Stimulated activated naive CD4-positive, alpha-beta T cell treated with Interleukin-2 at 50 U/mL for 16 hours (primary cell): ENCODE measurements around the gene GRAMD4.

Experiments
- DNase-seq: peaks from one replicate; lab custom pipeline; 2025; lab: John Stamatoyannopoulos, UW

Gene GRAMD4

GRCh38 chr22:46596819-46597218 lies 23.4 kb upstream of the GRAMD4 start:
- no peak for DNase-seq

DNA sequence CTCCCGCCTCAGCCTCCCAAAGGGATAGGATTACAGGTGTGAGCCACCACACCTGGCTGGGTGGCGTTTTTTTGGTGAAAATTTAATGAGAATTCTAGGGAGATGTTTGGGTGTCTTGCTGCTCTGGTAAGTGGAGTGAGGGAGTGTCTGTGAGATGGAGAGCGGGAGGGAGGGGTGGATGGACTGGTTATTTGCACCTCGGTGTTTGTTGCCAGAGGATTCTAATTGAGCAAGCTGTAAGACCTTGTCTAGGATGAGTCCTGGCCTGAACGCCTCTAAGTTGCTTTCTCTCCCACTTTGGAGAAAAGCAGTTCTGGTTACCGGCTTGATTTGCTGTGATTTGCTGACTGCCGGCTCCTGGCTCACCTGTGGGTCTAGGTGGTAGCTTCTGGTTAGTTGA lies 22.0 kb upstream of the GRAMD4 start:
- DNase-seq: no peak

DNA sequence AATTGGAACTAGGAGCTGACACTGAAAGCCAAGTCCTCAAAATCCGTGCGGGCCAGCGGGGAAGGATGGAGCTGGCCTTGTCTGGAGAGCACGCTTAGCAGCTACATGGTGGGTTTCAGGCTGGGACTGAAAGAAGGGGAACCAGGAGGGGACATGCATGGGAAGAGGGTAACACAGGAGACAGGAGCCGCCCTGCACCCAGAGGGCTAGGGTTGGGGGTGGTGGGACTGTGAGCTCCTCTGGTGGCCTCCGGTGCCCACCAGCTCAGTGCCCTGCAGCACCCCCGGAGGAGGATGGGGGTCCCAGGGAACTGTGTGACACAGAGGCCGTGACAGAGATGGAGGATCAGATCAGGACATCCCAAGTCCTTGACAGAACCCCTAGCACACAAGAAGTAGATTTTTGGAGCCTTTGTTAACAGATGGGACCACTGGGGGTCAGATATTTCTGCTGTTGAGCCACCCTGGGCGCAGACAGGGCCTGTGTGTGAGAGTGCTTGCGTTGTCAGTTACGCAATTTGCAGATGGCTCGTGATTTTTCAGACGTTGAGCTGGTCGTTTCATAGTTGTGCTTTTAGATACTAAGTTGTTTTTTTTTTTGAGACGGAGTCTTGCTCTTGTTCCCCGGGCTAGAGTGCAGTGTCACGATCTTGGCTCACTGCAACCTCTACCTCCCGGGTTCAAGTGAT lies 21.3 kb upstream of the GRAMD4 start:
- DNase-seq: no peak

- no peak for DNase-seq
Measured at GRCh38 chr22:46600273-46600796, 19.9 kb upstream of the GRAMD4 start.

- no peak for DNase-seq
Measured at GRCh38 chr22:46602025-46602424, 18.2 kb upstream of the GRAMD4 start.

- DNase-seq: peak; percentile 52
Measured at GRCh38 chr22:46604306-46604690, 15.9 kb upstream of the GRAMD4 start.

- no peak for DNase-seq
Measured at GRCh38 chr22:46605117-46605516, 15.1 kb upstream of the GRAMD4 start.

DNA sequence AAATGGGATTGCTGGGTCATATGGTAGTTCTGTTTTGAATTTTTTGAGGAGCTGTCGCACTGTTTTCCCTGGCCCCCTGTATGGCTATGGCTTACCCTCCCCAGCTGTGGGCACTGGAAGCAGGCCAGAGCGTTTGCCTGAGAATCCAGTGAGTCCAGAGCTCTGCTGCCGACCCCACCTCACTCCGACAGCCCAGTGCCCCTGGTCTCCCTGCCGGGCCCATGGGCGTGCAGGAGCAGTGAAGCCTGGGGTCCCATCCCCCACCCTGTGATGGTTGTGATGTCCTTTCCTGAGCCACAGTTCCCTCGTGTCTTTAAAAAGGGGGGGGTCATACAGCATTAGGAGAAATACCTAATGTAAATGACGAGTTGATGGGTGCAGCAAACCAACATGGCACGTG lies 13.3 kb upstream of the GRAMD4 start:
- no peak for DNase-seq

DNA sequence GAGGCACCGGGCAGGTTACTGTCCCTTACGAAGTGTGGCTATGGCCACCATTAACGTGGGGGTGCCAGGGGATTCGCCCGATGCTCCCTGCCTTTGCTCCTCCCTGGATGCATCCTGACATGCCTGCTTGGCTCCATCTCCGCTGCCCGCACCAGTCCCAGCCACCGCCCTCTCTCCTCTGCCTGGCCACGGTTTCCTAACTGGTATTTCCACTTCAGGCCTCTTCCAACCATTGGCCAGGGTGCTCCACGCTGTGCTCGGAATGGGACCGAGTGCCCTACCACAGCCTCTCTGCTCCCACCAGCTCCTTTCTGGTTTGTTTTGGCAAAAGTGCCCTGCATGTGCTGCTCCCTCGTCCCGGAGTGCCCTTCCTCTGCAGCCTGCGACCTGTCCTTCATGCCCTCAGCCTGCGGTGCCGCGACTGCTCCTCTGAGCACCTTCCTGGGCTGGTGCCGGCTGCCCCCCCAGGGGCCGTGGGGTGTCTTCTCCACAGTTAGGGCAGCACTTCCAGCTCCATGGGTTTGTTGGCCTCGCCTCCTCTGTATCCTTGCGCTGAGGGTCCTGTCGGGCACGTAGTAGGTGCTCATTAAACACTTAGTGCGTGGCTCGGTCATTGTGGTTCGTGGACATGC lies 12.6 kb upstream of the GRAMD4 start:
- no peak for DNase-seq

DNA sequence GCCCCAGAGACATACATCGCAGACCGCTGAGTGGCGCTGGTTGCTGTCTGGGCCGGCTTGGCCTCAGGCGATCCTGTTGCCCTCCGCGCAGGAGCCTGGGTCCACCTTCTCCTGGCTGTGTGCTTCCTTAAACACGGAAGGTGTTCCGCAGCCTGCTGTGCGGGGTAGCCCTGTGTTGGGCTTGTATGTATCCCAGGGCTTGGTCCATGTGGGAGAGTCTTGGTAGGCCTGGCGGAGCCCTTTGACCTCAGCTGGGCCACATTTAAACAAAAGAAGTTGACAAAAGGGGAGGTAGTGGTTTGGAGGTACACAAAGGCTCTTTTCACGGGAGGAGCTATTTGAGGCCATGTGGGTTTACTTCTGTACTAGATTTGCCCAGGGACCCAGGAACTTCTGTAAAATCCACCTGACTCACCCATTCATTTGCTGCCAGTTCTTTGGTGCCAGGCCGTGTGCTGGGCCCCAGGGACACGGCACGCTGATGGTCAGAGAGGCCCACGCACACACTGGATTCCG lies 11.0 kb upstream of the GRAMD4 start:
- no peak for DNase-seq

DNA sequence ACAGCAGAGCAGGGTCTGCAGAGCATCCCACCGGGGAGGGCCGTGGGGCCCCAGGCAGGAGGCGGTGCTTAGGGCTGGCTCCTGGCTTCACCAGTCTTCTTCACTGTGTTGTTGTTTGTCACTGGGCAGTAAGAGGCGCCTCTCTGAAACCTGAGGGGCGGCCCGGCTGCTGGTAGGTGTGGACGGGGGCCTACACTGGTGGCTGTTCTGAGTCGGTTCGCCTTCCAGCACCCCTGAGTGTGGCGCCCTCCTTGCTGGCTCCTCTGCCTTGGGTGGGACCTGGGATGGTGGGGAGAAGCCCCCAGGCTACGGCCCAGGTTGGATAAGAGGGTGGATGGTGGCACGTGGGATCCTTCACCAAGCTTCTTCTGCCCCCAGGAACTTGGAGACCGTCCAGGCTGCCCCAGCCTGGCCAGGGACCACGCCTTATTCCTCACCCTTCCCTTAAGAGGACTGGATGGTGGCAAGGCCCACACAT lies 10.4 kb upstream of the GRAMD4 start:
- no peak for DNase-seq

- DNase-seq: no peak
Measured at GRCh38 chr22:46610356-46610755, 9.8 kb upstream of the GRAMD4 start.

- no peak for DNase-seq
Measured at GRCh38 chr22:46611189-46611588, 9.0 kb upstream of the GRAMD4 start.

GRCh38 chr22:46612341-46612903 lies 7.8 kb upstream of the GRAMD4 start:
- DNase-seq: no peak

DNA sequence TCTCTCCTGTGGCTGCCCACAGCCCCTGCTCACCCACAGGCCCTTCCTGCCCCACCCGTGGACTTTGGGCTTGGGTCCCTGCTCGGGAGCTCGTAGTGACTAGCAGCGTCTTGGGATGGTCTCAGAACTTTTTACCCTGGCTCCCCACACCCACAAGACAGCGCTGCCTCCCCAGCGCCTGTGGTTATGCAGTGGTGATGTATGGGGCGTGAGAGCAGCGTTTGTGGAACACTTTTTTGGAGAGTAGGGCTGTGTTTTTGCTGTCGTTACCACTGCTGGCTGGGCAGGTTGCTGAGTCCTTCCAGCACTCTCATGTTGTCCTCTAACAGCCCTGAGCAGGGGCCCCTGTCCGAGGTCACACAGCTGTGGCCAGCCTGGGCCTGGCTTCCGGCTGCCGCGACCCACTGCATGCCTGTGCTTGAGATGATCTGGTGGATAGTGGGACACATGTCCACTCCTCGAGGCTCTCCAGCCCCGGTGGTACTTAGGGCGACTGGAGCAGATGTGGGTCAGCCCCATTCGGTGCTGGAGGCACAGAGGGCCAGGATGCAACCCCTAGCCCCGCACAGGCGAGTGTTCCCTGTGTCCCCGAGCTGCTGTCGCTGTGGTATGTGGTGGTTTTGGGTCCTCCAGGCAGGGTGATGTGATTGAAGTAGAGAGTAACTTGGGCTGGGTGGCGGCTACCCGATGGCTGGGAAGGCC lies 7.1 kb upstream of the GRAMD4 start:
- peak; percentile 32 for DNase-seq

DNA sequence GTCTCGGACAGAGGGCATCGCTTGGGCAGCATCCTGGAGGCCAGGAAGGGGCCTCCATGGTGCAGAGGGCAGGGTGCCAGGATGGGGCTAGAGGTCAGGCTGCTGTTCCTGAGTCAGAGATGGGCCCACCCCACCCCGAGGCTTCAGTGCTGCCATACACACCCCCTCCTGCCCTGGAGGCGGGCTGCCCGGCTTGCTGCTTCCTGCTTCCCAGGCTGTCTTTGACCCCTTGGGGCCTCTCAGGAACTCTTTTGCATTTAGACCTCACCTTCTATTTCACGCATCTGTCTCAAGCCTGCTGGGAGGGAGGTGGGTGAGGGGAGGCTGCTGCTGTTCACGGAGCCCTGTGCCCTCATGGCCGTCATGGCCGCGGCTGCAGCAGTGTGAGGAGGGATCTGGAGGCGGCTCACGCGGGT lies 6.6 kb upstream of the GRAMD4 start:
- DNase-seq: peak; percentile 32

- DNase-seq: peak; percentile 57
Measured at GRCh38 chr22:46614025-46614931, 5.9 kb upstream of the GRAMD4 start.

DNA sequence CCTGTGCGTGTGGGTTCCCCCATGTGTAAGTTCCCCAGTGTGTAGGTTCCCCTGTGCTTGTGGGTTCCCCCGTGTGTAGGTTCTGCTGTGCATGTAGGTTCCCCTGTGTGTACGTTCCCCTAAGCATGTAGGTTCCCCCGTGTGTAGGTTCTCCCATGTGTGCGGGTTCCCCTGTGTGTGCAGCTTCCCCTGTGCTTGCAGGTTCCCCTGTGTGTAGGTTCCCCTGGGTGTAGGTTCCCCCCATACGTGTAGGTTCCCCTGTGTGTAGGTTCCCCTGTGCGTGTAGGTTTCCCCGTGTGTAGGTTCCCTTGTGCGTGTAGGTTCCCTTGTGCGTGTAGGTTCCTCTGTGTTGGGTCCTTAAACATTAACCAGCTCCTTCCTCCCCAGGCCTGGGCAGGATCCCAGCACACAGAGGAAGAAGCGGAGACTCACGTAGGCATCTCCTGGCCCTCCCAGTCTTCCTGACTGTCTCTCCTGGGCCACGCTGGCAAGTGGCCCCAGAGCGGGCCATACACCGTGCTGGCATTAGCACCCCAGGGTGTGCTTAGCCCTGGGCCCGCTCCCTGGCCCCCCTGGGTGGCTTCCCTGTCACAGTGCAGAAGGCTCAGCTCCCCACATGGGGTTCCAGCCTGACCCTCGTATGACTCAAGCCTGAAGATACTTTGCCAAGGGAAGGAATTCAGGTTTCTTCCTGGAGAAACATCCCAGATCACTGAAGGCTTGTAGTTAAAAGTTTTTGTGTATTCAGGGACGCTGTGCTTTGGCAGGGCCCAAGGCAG lies 2.8 kb upstream of the GRAMD4 start:
- DNase-seq: no peak

DNA sequence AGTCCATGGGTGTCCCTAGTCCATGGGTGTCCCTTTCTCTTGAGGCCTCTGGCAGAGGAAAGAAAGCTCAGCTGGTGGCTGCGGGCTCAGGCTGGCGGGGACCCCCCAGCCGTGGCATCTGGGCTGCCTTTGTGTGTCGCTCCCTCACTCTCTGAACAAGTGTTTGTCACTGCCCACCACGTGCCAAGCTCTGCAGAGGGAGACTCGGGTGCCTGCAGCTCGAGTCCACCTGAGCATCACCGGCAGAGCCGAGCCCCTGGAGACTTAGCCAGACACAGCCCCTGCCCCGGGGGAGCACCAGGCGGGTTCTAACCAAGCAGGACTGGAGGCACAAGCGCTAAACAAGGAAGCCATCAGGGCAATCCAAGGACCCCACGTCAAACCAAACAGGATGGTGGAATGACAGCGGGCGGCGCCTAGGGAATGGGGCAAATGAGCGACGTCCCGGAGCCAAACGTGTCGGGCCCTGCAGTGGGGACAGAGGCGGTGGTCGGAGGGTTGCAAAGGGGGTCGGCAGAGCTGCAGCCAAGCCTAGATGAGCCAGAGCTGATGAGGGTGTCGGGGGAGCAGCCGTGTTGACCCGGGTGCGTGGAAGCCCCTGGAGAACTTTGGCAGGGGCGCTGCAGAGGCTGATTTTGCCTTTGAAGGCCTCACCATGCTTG lies 2.1 kb upstream of the GRAMD4 start:
- DNase-seq: no peak

DNA sequence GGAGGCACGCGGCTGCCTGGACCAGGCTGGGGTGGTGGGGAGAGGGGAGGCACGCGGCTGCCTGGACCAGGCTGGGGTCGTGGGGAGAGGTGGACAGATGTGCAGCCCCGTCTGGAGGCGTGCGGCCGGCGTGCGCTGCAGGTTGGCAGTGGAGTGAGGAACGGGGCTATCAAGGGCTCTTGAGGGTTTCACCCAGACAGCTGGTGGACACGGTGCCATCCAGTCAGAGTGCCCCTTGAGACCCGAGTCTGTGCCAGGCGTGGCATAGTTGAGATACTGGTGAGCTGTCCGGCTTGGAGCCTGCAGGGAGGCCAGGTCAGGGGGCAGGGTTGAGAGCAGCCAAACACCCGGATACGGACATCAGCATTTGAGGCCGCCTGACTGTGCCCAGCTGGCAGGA lies 1.5 kb upstream of the GRAMD4 start:
- DNase-seq: no peak
